Measurements from ENCODE around the gene MED10. TPM values are rescaled to one million over a fixed set of nuclear protein-coding genes. Genes with fewer than 3 reads are reported as not detected.

The MED10 gene
- total RNA-seq, 1 donor from 2014 or later = 29.4 TPM

DNA sequence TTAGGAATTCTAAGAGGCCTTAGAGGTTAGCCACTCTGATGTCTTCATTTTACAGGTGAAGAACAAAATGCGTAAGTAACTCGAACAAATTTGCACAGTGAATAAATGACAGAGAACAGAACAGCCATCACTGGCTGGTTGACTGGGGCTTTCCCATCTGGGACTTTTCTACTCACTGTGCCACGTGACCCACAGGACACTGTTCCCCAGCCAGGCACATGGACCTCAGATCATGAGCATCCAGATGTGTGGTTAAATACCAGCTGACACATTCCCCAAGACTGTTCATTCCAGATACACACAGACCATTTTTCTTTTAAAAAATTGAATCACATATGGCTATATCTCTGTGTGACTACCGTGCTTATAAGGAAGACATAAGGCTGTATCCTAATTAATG is 25.8 kb upstream of the MED10 start:
- TF ChIP-seq, protein P1, sequence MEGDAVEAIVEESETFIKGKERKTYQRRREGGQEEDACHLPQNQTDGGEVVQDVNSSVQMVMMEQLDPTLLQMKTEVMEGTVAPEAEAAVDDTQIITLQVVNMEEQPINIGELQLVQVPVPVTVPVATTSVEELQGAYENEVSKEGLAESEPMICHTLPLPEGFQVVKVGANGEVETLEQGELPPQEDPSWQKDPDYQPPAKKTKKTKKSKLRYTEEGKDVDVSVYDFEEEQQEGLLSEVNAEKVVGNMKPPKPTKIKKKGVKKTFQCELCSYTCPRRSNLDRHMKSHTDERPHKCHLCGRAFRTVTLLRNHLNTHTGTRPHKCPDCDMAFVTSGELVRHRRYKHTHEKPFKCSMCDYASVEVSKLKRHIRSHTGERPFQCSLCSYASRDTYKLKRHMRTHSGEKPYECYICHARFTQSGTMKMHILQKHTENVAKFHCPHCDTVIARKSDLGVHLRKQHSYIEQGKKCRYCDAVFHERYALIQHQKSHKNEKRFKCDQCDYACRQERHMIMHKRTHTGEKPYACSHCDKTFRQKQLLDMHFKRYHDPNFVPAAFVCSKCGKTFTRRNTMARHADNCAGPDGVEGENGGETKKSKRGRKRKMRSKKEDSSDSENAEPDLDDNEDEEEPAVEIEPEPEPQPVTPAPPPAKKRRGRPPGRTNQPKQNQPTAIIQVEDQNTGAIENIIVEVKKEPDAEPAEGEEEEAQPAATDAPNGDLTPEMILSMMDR (conservative IDR thresholded peaks at IDR 0.05) = no peak
- Mint-ChIP-seq H3K9me3 (no peaks in the 10 kb centered on the region), H3K27ac (ENCODE audit: unreplicated experiment) (no peak overlapping the region), H3K4me3 (no peak overlapping the region), H3K4me1 (peaks cover 3% of the 10 kb centered on the region), H3K36me3 (ENCODE audit: low read depth) (no peaks in the 10 kb centered on the region), H3K27me3 (ENCODE audit: low read depth) (peaks cover 51% of the 10 kb centered on the region)
- DNase-seq (ENCODE audit: low read depth, low spot score) = no peak

DNA sequence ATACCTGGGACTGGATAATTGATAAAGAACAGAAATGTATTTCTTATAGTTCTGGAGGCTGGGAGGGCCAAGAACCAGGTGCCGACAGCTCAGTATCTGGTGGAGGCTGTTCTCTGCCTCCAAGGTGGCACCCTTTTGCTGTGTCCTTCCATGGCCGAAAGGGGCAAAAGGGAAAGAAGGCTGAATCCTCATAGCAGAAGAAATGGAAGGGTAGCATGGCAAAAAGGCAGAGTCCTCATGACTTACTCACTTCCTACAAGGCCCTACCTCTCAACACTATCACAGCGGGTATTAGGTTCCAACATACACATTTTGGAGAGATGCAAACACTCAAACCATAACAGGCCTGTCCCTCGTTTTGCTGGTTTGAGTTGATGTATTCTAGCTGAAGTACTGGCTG is 25.1 kb upstream of the MED10 start:
- no peak for DNase-seq (ENCODE audit: low read depth, low spot score)
- H3K36me3 Mint-ChIP-seq (ENCODE audit: low read depth) = no peaks in the 10 kb centered on the region
- H3K4me3 Mint-ChIP-seq = no peak overlapping the region
- peaks cover 6% of the 10 kb centered on the region for H3K4me1 Mint-ChIP-seq
- H3K9me3 Mint-ChIP-seq = no peaks in the 10 kb centered on the region
- H3K27ac Mint-ChIP-seq (ENCODE audit: unreplicated experiment) = no peak overlapping the region
- H3K27me3 Mint-ChIP-seq (ENCODE audit: low read depth) = peaks cover 51% of the 10 kb centered on the region
- TF ChIP-seq, protein P1 (conservative IDR thresholded peaks at IDR 0.05) = no peak

DNA sequence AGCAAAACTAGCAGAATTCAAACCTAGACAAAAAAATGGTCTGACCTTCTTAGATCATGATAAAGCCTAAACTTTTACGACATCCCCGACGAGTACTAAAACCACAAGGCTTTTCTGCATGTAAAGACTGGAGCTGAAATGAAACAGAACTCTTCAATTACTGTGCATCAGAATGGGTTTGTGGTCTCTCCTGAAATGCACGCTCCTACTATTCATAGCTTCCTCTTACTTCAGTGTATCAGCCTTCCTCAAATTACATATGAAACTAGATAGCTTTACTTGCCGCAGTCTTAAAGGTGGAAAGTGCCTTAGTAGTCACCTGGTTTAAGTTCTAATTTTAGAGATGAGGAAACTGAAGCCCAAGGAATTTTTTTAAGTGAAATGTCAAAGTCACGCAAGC is 24.6 kb upstream of the MED10 start:
- Mint-ChIP-seq H3K36me3 (ENCODE audit: low read depth) (no peaks in the 10 kb centered on the region), H3K9me3 (no peaks in the 10 kb centered on the region), H3K27me3 (ENCODE audit: low read depth) (peaks cover 49% of the 10 kb centered on the region), H3K4me1 (peaks cover 6% of the 10 kb centered on the region), H3K4me3 (no peak overlapping the region), H3K27ac (ENCODE audit: unreplicated experiment) (no peak overlapping the region)
- TF ChIP-seq, protein P1 (conservative IDR thresholded peaks at IDR 0.05) = no peak
- DNase-seq (ENCODE audit: low read depth, low spot score) = no peak

DNA sequence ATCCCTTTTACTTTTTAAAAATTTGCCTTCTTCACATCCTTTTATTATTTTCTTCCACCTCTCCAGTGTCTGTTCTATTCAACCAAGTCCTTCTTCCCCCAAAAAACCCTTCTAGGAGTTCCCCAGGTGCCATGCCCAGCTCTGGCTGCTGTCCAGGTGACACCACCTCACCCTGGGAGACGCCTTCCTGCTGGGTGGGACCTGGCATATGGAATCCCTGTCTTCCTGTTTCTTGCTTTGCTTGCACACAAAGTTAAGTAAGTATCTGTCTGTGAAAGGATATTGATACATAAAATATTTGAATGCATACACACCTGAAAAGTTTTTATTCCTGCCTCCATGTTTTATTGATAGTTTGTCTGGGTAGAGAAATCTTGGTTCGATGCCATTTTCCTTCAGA is 23.1 kb upstream of the MED10 start:
- peaks cover 37% of the 10 kb centered on the region for H3K27me3 Mint-ChIP-seq (ENCODE audit: low read depth)
- no peak overlapping the region for H3K27ac Mint-ChIP-seq (ENCODE audit: unreplicated experiment)
- TF ChIP-seq, protein P1 (conservative IDR thresholded peaks at IDR 0.05) = no peak
- H3K4me1 Mint-ChIP-seq = peaks cover 3% of the 10 kb centered on the region
- DNase-seq (ENCODE audit: low read depth, low spot score) = no peak
- no peaks in the 10 kb centered on the region for H3K36me3 Mint-ChIP-seq (ENCODE audit: low read depth)
- no peak overlapping the region for H3K4me3 Mint-ChIP-seq
- H3K9me3 Mint-ChIP-seq = peaks cover 2% of the 10 kb centered on the region

DNA sequence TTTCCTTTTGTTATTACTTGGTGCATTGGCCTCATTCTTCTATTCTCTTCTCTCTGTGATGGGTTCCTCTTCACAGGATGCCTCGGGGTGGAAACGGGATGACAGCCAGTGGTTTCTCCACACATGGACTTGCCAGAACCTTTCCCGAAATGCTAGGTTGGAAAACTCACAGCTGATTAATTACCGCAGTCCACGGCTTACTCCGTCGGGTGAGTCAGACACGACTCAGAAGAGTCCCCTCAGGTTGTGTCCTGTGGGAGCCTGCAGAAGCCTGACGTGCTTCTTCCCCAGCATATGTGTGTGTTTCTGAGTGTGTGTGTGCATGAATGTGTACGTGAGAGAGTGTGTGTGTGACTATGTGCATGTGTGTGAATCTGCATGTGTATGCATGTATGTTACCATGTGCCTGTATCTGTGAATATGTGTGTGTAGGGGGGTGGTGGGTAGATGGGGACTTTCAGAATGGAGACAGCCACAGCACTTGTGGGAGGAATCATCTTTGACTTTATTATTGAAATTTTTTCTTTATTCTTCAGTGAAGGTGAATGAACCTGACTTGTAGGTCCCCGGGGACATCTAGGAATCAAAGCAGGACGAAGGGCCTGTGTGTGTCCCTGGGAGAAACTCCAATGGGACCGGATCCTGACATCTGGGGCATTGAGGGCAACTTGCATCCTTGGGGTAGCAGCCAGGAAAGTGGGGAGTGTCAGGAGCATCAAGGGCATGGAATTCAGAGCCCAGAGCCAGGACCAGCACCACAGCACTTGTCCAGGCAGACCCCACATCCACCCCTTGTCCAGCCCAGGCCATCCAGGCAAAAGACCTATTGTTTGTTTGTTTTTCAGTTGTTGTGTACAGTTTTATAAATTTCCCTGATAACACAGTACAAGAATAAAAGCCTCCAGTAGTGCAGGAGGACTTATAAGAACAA is 21.9 kb upstream of the MED10 start:
- no peak for DNase-seq (ENCODE audit: low read depth, low spot score)
- H3K27ac Mint-ChIP-seq (ENCODE audit: unreplicated experiment) = no peak overlapping the region
- peaks cover 2% of the 10 kb centered on the region for H3K9me3 Mint-ChIP-seq
- H3K4me1 Mint-ChIP-seq = peaks cover 3% of the 10 kb centered on the region
- peaks cover 41% of the 10 kb centered on the region for H3K27me3 Mint-ChIP-seq (ENCODE audit: low read depth)
- H3K36me3 Mint-ChIP-seq (ENCODE audit: low read depth) = no peaks in the 10 kb centered on the region
- H3K4me3 Mint-ChIP-seq = no peak overlapping the region
- TF ChIP-seq, protein P1 (conservative IDR thresholded peaks at IDR 0.05) = no peak
